HL-60 (cell line): Measurements from ENCODE around the gene CES4A.
A peak's percentile ranks its signal among the peaks of the same experiment; 100 is the strongest.

ENCODE experiments used
- CTCF ChIP-seq: IDR thresholded peaks from one replicate; pipeline ENCODE4 v1.5.1; 2011; ENCODE audit warnings: low read length, control low read depth, inconsistent platforms; ENCODE audit not compliant: insufficient read depth
- GABPA ChIP-seq: IDR thresholded peaks from 2 replicates; pipeline ENCODE4 v1.6.1; 2012; ENCODE audit warnings: low read depth
- POLR2AphosphoS5 ChIP-seq: IDR thresholded peaks from 2 replicates; pipeline ENCODE4 v1.6.1; 2012; ENCODE audit warnings: low read depth
- REST ChIP-seq: IDR thresholded peaks from 2 replicates; pipeline ENCODE4 v1.6.1; 2012; ENCODE audit warnings: low read depth; ENCODE audit not compliant: insufficient replicate concordance
- SPI1 ChIP-seq: IDR thresholded peaks from 2 replicates; pipeline ENCODE4 v1.6.1; 2012; ENCODE audit warnings: low read depth, mild to moderate bottlenecking, borderline replicate concordance

DNA sequence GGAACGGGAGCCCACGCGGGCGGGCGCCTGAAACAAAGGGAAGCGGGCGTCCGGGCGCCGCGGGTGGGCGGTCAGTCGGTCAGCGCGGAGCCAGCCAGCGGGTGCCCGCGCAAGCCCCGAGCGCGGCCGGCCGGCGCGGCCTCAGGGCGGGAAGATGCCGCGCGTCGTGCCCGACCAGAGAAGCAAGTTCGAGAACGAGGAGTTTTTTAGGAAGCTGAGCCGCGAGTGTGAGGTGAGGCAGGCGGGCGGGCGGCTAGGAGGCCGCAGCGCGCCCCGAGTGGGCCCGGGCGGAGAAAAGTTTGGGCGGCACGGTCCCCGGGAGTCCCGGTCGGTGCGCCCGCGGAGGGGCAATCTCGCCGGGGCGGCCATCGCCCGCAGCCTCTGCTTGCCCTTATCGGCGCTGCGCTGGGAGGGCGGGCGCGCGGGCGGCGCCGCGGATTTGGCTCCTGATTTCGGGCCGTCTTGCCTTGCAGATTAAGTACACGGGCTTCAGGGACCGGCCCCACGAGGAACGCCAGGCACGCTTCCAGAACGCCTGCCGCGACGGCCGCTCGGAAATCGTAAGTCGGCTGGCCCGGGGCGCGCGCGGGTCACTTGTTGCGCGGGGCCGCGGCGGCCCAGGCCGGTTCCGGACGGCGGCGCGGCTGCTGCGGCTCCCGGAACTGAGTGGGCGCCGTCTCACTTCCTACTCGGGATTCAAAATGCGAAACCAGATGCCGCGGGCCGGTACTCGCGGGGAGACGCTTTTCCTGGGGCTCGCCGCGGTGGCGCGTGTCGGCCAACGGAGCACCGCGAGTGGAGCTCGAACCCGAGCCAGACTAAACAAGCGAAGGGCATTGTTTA lies 41.1 kb downstream of the CES4A start:
- TF ChIP-seq CTCF: no peak
- TF ChIP-seq POLR2AphosphoS5: no peak
- TF ChIP-seq REST: no peak
- peak; percentile 57 for TF ChIP-seq GABPA
- TF ChIP-seq SPI1: peak; percentile 20; the same call in 1 of the 2 replicates
